ENCODE measurements around the gene ZNF117. TPM values are rescaled to one million over a fixed set of nuclear protein-coding genes. Genes with fewer than 3 reads are reported as not detected.
A peak's percentile ranks its signal among the peaks of the same experiment; 100 is the strongest.
"Not testable (repeated sequence)": the region's sequence is repeated elsewhere in the genome, so short reads cannot be mapped to it uniquely, and the experiment has no call there.

The ZNF117 gene
- total RNA-seq (2014; rRNA removed; shearing (Covaris generic)): 1.8 and 1.9 TPM in 2 replicates
- polyA plus RNA-seq (2014; cell fraction: nucleus; rRNA removed): 3.1 and 4.4 TPM in 2 replicates

GRCh38 chr7:64990936-64991335 lies at the start of gene ZNF117:
TSS of gene ZNF117 (minus strand) at chr7:64991036.
- DNase-seq (ENCODE audit: extremely low read depth, low read depth): no peak

- not testable (repeated sequence) for DNase-seq (ENCODE audit: extremely low read depth, low read depth)
Measured at GRCh38 chr7:65038767-65039166, 47.9 kb upstream of the ZNF117 start.

GRCh38 chr7:65037740-65038688 lies 47.2 kb upstream of the ZNF117 start:
- peak; percentile 93 for DNase-seq (ENCODE audit: extremely low read depth, low read depth)

GRCh38 chr7:65036526-65036925 lies 45.7 kb upstream of the ZNF117 start:
- not testable (repeated sequence) for DNase-seq (ENCODE audit: extremely low read depth, low read depth)

GRCh38 chr7:65035469-65035868 lies 44.6 kb upstream of the ZNF117 start:
- DNase-seq (ENCODE audit: extremely low read depth, low read depth): not testable (repeated sequence)

GRCh38 chr7:65034120-65034782 lies 43.4 kb upstream of the ZNF117 start:
- DNase-seq (ENCODE audit: extremely low read depth, low read depth): not testable (repeated sequence)

GRCh38 chr7:65033391-65033790 lies 42.6 kb upstream of the ZNF117 start:
- not testable (repeated sequence) for DNase-seq (ENCODE audit: extremely low read depth, low read depth)

GRCh38 chr7:65025023-65025422 lies 34.2 kb upstream of the ZNF117 start:
- not testable (repeated sequence) for DNase-seq (ENCODE audit: extremely low read depth, low read depth)

GRCh38 chr7:65020978-65021377 lies 30.1 kb upstream of the ZNF117 start:
- not testable (repeated sequence) for DNase-seq (ENCODE audit: extremely low read depth, low read depth)

- not testable (repeated sequence) for DNase-seq (ENCODE audit: extremely low read depth, low read depth)
Measured at GRCh38 chr7:65009881-65010280, 19.0 kb upstream of the ZNF117 start.

- not testable (repeated sequence) for DNase-seq (ENCODE audit: extremely low read depth, low read depth)
Measured at GRCh38 chr7:65009394-65009793, 18.6 kb upstream of the ZNF117 start.

GRCh38 chr7:65007036-65007435 lies 16.2 kb upstream of the ZNF117 start:
- not testable (repeated sequence) for DNase-seq (ENCODE audit: extremely low read depth, low read depth)

- peak; percentile 95 for DNase-seq (ENCODE audit: extremely low read depth, low read depth)
Measured at GRCh38 chr7:65006094-65006992, 15.5 kb upstream of the ZNF117 start, which contains the start of gene ERV3-1. TSS of gene ERV3-1 (minus strand) at chr7:65006687. CDS start at chr7:64993026, 13,661 bp downstream.

GRCh38 chr7:65004575-65004974 lies 13.7 kb upstream of the ZNF117 start:
- no peak for DNase-seq (ENCODE audit: extremely low read depth, low read depth)

GRCh38 chr7:65002972-65003585 lies 12.2 kb upstream of the ZNF117 start:
- DNase-seq (ENCODE audit: extremely low read depth, low read depth): no peak

- no peak for DNase-seq (ENCODE audit: extremely low read depth, low read depth)
Measured at GRCh38 chr7:65001291-65001814, 10.5 kb upstream of the ZNF117 start.

- no peak for DNase-seq (ENCODE audit: extremely low read depth, low read depth)
Measured at GRCh38 chr7:64999165-65000004, 8.5 kb upstream of the ZNF117 start.

- no peak for DNase-seq (ENCODE audit: extremely low read depth, low read depth)
Measured at GRCh38 chr7:64998865-64999164, 8.0 kb upstream of the ZNF117 start.

- no peak for DNase-seq (ENCODE audit: extremely low read depth, low read depth)
Measured at GRCh38 chr7:64997927-64998391, 7.1 kb upstream of the ZNF117 start.
